SK-N-SH (cell line): Measurements from ENCODE around the gene APOO.

Experiments
- CTCF ChIP-seq: fragments of 200-600 bp; sonication (generic); IDR thresholded peaks from 2 replicates; pipeline ENCODE4 v1.6.1; 2017; ENCODE audit warnings: antibody characterized with exemption, mild to moderate bottlenecking, moderate library complexity
- EP300 ChIP-seq, 2 experiments: IDR thresholded peaks; 2 replicates each; pipeline versions ENCODE4 v1.4.0 to v1.6.1; 2012; ENCODE audit warnings: borderline replicate concordance in 1 of 2, low read depth in 1 of 2, low read length in 1 of 2
- GABPA ChIP-seq: IDR thresholded peaks from 2 replicates; pipeline ENCODE4 v1.4.0; 2012; ENCODE audit warnings: low read depth, mild to moderate bottlenecking
- MAX ChIP-seq: IDR thresholded peaks from 2 replicates; pipeline ENCODE4 v1.4.0; 2012; ENCODE audit warnings: low read depth
- NRF1 ChIP-seq: IDR thresholded peaks from 2 replicates; pipeline ENCODE4 v1.6.1; 2012; ENCODE audit warnings: low read depth, mild to moderate bottlenecking, low read length
- TCF12 ChIP-seq: IDR thresholded peaks from 2 replicates; pipeline ENCODE4 v1.4.0; 2012
- YY1 ChIP-seq: IDR thresholded peaks from 2 replicates; pipeline ENCODE4 v1.4.0; 2012; ENCODE audit warnings: low read depth, mild to moderate bottlenecking

GRCh38 chrX:23864742-23865326 is 42.9 kb downstream of the APOO start:
- no peak for TF ChIP-seq CTCF
- TF ChIP-seq GABPA = no peak
- TF ChIP-seq NRF1 = no peak
- TF ChIP-seq MAX = no peak
- no peak for TF ChIP-seq YY1
- TF ChIP-seq TCF12 = no peak
- TF ChIP-seq EP300 (IDR thresholded peaks at IDR 0.05; ENCODE audit: borderline replicate concordance in 1 of 2, low read depth in 1 of 2, low read length in 1 of 2) = no peak
